ENCODE data around the gene SLC9A8.

GRCh38 chr20:49870261-49870660 is 57.6 kb downstream of the SLC9A8 start:
- TF ChIP-seq CTCF (IDR thresholded peaks at IDR 0.05; ENCODE audit: borderline replicate concordance, extremely low read depth, low read length, poor library complexity, severe bottlenecking) (no peak), EZH2 (IDR thresholded peaks at IDR 0.05; ENCODE audit: borderline replicate concordance, low read depth, low read length, severe bottlenecking) (no peak)
